H1 (cell line): Measurements from ENCODE around the gene LPGAT1. TPM values are rescaled to one million over a fixed set of nuclear protein-coding genes. Genes with fewer than 3 reads are reported as not detected.

ENCODE experiments used
- TAF1 ChIP-seq: IDR thresholded peaks from 2 replicates; pipeline ENCODE4 v1.6.1; 2011; ENCODE audit warnings: mild to moderate bottlenecking, low read depth, low read length
- polyA plus RNA-seq, 7 experiments: library from polyadenylated mRNA; depleted of rRNA in 3 of 7; stranded (reverse) in 5 of 7; unstranded in 2 of 7; fragments of >200 nt in 5 of 7; fragments of 200-250 nt in 2 of 7; gene quantifications; 1 replicate in 5 of 7; 2 replicates in 1 of 7; 4 replicates in 1 of 7; pipeline versions ENCODE4 v1.2.1 to v1.2.3, GENCODE V29; 2011 to 2013; ENCODE audit warnings: missing spikeins in 2 of 7, mixed read lengths in 2 of 7
- total RNA-seq: library from RNA; stranded (reverse); fragmentation: NEBNext Ultra II Directional; extraction: Animal tissue kit (Norgen Biotek cat#: 25700); gene quantifications from 2 replicates; pipeline ENCODE4 v1.2.1, GENCODE V29; 2021
- TF ChIP-seq, protein P1 (sequence below): fragments of 300-600 bp; sonication (generic); IDR thresholded peaks from 2 replicates; pipeline ENCODE4 v1.7.1; 2012; ENCODE audit warnings: low read length, moderate library complexity, mild to moderate bottlenecking, inconsistent platforms; ENCODE audit not compliant: insufficient replicate concordance

Gene LPGAT1
- total and polyA plus RNA-seq, 2 of the 8 experiments (the other 6 are each of a cell fraction or from before 2014, with no cell fraction given) = 2.3 to 13.5 TPM

GRCh38 chr1:211814313-211814712 lies 16.2 kb downstream of the LPGAT1 start (continued):
- TF ChIP-seq, protein P1, sequence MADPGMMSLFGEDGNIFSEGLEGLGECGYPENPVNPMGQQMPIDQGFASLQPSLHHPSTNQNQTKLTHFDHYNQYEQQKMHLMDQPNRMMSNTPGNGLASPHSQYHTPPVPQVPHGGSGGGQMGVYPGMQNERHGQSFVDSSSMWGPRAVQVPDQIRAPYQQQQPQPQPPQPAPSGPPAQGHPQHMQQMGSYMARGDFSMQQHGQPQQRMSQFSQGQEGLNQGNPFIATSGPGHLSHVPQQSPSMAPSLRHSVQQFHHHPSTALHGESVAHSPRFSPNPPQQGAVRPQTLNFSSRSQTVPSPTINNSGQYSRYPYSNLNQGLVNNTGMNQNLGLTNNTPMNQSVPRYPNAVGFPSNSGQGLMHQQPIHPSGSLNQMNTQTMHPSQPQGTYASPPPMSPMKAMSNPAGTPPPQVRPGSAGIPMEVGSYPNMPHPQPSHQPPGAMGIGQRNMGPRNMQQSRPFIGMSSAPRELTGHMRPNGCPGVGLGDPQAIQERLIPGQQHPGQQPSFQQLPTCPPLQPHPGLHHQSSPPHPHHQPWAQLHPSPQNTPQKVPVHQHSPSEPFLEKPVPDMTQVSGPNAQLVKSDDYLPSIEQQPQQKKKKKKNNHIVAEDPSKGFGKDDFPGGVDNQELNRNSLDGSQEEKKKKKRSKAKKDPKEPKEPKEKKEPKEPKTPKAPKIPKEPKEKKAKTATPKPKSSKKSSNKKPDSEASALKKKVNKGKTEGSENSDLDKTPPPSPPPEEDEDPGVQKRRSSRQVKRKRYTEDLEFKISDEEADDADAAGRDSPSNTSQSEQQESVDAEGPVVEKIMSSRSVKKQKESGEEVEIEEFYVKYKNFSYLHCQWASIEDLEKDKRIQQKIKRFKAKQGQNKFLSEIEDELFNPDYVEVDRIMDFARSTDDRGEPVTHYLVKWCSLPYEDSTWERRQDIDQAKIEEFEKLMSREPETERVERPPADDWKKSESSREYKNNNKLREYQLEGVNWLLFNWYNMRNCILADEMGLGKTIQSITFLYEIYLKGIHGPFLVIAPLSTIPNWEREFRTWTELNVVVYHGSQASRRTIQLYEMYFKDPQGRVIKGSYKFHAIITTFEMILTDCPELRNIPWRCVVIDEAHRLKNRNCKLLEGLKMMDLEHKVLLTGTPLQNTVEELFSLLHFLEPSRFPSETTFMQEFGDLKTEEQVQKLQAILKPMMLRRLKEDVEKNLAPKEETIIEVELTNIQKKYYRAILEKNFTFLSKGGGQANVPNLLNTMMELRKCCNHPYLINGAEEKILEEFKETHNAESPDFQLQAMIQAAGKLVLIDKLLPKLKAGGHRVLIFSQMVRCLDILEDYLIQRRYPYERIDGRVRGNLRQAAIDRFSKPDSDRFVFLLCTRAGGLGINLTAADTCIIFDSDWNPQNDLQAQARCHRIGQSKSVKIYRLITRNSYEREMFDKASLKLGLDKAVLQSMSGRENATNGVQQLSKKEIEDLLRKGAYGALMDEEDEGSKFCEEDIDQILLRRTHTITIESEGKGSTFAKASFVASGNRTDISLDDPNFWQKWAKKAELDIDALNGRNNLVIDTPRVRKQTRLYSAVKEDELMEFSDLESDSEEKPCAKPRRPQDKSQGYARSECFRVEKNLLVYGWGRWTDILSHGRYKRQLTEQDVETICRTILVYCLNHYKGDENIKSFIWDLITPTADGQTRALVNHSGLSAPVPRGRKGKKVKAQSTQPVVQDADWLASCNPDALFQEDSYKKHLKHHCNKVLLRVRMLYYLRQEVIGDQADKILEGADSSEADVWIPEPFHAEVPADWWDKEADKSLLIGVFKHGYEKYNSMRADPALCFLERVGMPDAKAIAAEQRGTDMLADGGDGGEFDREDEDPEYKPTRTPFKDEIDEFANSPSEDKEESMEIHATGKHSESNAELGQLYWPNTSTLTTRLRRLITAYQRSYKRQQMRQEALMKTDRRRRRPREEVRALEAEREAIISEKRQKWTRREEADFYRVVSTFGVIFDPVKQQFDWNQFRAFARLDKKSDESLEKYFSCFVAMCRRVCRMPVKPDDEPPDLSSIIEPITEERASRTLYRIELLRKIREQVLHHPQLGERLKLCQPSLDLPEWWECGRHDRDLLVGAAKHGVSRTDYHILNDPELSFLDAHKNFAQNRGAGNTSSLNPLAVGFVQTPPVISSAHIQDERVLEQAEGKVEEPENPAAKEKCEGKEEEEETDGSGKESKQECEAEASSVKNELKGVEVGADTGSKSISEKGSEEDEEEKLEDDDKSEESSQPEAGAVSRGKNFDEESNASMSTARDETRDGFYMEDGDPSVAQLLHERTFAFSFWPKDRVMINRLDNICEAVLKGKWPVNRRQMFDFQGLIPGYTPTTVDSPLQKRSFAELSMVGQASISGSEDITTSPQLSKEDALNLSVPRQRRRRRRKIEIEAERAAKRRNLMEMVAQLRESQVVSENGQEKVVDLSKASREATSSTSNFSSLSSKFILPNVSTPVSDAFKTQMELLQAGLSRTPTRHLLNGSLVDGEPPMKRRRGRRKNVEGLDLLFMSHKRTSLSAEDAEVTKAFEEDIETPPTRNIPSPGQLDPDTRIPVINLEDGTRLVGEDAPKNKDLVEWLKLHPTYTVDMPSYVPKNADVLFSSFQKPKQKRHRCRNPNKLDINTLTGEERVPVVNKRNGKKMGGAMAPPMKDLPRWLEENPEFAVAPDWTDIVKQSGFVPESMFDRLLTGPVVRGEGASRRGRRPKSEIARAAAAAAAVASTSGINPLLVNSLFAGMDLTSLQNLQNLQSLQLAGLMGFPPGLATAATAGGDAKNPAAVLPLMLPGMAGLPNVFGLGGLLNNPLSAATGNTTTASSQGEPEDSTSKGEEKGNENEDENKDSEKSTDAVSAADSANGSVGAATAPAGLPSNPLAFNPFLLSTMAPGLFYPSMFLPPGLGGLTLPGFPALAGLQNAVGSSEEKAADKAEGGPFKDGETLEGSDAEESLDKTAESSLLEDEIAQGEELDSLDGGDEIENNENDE = no peak
- no peak for TF ChIP-seq TAF1
